Panc1 (cell line): ENCODE measurements around the gene RMC1.
"Not testable (repeated sequence)": the region's sequence is repeated elsewhere in the genome, so short reads cannot be mapped to it uniquely, and the experiment has no call there.

ENCODE experiments used
- CTCF ChIP-seq: fragments of 450-650 bp; IDR thresholded peaks from 2 replicates; pipeline ENCODE4 v1.5.1; 2017; ENCODE audit warnings: mild to moderate bottlenecking
- POLR2AphosphoS5 ChIP-seq: IDR thresholded peaks from 2 replicates; pipeline ENCODE4 v1.6.1; 2012; ENCODE audit warnings: mild to moderate bottlenecking, low read depth, low read length, moderate library complexity
- REST ChIP-seq, 2 experiments: IDR thresholded peaks; 2 replicates each; pipeline ENCODE4 v1.6.1; 2011 to 2012; ENCODE audit warnings: low read depth in 2 of 2, control low read depth in 1 of 2, low read length in 1 of 2, mild to moderate bottlenecking in 1 of 2, moderate library complexity in 1 of 2; ENCODE audit not compliant: insufficient read depth in 1 of 2

- TF ChIP-seq REST (IDR thresholded peaks at IDR 0.05; ENCODE audit: insufficient read depth in 1 of 2, low read depth in 2 of 2, low read length in 1 of 2); CTCF; POLR2AphosphoS5: not testable (repeated sequence)
These were observed 7.6 kb downstream of the RMC1 start for GRCh38 chr18:23510923-23511322.
